GM13976 (cell line): Measurements from ENCODE around the gene TSPAN12.

Experiments
- DNase-seq: peaks from one replicate; pipeline ENCODE4 v3.0.0; 2012; ENCODE audit warnings: low spot score
- CTCF ChIP-seq: IDR thresholded peaks from 2 replicates; pipeline ENCODE4 v1.5.1; 2012; ENCODE audit warnings: borderline replicate concordance, mild to moderate bottlenecking; ENCODE audit not compliant: insufficient read depth; ENCODE audit errors: extremely low read depth, missing control alignments, control extremely low read depth
- in situ Hi-C: fragments of 300-500 bp; cut with MboI; formaldehyde crosslinking; loops from one replicate; pipeline ENCODE4 v1.12.0; 2022; ENCODE audit warnings: low sequenced_read_pairs, mixed read lengths, inconsistent platforms; ENCODE audit not compliant: unreplicated experiment

The TSPAN12 gene

GRCh38 chr7:120874016-120874415, 16.1 kb upstream of the TSPAN12 start:
- in situ Hi-C loops: no loop called here
- DNase-seq: no peak
- no peak for TF ChIP-seq CTCF

GRCh38 chr7:120873401-120873800, 15.5 kb upstream of the TSPAN12 start:
- no peak for DNase-seq
- no peak for TF ChIP-seq CTCF
- in situ Hi-C loops: no loop called here

- no peak for DNase-seq
- TF ChIP-seq CTCF: no peak
- in situ Hi-C loops: no loop called here
These were observed 11.8 kb upstream of the TSPAN12 start for GRCh38 chr7:120869700-120870099.

GRCh38 chr7:120867932-120868331, 10.0 kb upstream of the TSPAN12 start:
- no peak for DNase-seq
- in situ Hi-C loops: no loop called here
- no peak for TF ChIP-seq CTCF

GRCh38 chr7:120865191-120865981, 7.4 kb upstream of the TSPAN12 start:
- no peak for DNase-seq
- no peak for TF ChIP-seq CTCF
- in situ Hi-C loops: no loop called here

- TF ChIP-seq CTCF: no peak
- DNase-seq: no peak
- in situ Hi-C loops: no loop called here
These were observed 6.4 kb upstream of the TSPAN12 start for GRCh38 chr7:120864141-120864900.
